ENCODE results near the gene SLC6A14. TPM values are rescaled to one million over a fixed set of nuclear protein-coding genes. Genes with fewer than 3 reads are reported as not detected.

SLC6A14 gene, protein sequence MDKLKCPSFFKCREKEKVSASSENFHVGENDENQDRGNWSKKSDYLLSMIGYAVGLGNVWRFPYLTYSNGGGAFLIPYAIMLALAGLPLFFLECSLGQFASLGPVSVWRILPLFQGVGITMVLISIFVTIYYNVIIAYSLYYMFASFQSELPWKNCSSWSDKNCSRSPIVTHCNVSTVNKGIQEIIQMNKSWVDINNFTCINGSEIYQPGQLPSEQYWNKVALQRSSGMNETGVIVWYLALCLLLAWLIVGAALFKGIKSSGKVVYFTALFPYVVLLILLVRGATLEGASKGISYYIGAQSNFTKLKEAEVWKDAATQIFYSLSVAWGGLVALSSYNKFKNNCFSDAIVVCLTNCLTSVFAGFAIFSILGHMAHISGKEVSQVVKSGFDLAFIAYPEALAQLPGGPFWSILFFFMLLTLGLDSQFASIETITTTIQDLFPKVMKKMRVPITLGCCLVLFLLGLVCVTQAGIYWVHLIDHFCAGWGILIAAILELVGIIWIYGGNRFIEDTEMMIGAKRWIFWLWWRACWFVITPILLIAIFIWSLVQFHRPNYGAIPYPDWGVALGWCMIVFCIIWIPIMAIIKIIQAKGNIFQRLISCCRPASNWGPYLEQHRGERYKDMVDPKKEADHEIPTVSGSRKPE
- total RNA-seq = not detected in 2 replicates

DNA sequence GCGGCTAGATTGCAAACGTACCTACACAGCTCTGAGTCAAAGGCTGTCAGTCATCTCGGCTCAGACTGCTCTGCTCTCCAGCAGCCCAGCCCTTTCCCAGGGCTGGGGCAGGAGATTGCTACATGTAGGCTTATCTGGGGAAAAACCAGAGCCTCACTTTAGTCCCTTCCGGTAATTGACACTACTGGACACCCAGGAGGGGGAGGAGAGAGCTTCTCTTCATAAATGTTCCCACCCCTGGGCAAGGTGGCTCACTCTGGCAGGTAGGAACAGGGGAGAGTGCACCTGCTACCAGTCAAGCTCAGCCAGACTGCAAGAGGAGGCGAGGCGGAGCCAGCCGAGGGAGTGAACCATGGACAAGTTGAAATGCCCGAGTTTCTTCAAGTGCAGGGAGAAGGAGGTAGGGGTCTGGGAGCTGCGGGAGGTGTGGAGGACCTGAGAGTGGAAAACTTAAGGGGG, at the start of gene SLC6A14:
Gene SLC6A14, plus strand, starts transcription at position 249 of the 459 bp plus-strand sequence. Its CDS starts 104 bp downstream, at position 353.

DNA sequence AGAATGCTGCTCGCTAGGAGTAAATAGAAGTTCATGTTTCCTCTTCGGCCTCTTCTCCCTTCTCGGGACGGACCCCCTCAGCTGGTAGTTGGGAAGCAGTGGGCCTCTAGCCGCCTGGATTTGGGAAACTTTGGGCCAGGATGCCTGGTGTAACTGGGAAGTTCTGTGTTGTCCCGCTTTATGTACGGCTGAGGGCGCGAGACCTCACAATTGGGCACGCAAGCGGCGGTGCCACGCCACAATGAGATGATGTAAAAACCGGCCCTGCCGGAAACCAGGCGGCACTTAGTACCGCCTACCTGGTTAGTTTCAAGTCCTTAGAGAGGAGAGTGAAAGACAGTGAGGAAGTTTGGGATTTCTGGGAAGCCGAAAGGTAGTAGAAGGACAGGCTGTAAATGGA, 26.4 kb downstream of the SLC6A14 start, which contains the start of gene CT83:
Gene CT83, minus strand, starts transcription at position 155 of the 400 bp plus-strand sequence. Its CDS starts 120 bp downstream, at position 35.

Other genes starting within 250 kb of the SLC6A14 start
- not detected in 2 replicates for gene CT83, start 26.4 kb downstream of the SLC6A14 start, total RNA-seq